PC-9 (cell line): ENCODE data around the gene ZNG1F.
"Not testable (repeated sequence)": the region's sequence is repeated elsewhere in the genome, so short reads cannot be mapped to it uniquely, and the experiment has no call there.

ENCODE experiments used
- CTCF ChIP-seq: fragments of 200-600 bp; sonication (generic); conservative IDR thresholded peaks from 2 replicates; pipeline ENCODE4 v1.6.1; 2017; ENCODE audit warnings: mixed run types, antibody characterized with exemption, mild to moderate bottlenecking, moderate library complexity
- EZH2 ChIP-seq: fragments of 200-600 bp; sonication (generic); IDR thresholded peaks from 2 replicates; pipeline ENCODE4 v1.8.0; 2017; ENCODE audit warnings: antibody characterized with exemption, low read depth

GRCh38 chr9:41120696-41121095 is 68.4 kb downstream of the ZNG1F start:
- not testable (repeated sequence) for TF ChIP-seq CTCF, EZH2
